ENCODE data around the gene TXNDC16. TPM values are rescaled to one million over a fixed set of nuclear protein-coding genes. Genes with fewer than 3 reads are reported as not detected.
"Not testable (repeated sequence)": the region's sequence is repeated elsewhere in the genome, so short reads cannot be mapped to it uniquely, and the experiment has no call there.

The TXNDC16 gene
- total and polyA plus RNA-seq, 2 donors (not counting 3 experiments of a cell fraction or from before 2014, with no cell fraction given): 2.3 to 4.5 TPM

DNA sequence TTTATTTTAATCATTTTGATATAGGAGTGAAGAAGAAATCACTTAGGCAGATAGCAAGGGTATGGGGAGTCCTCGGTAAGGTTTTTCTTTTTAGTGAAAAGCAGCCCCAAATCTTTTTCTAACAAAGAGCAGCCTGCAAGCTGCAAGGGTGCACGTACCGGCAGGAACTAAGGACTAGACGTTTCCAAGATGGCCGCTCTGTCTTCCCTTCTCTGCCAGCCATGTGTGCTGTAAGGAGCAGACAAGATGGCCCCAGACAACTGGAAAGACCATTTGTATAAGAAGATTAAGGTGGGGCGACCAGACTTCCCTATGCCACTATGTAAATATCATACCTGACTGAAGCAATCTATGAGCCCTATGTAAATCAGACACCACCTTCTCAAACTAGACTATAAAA lies 79.6 kb downstream of the TXNDC16 start:
- Histone ChIP-seq H3K36me3 (ENCODE audit: control insufficient read depth in 2 of 2, extremely low read depth in 1 of 2, insufficient read depth in 2 of 2, low read length in 2 of 2) (no peaks in the 10 kb centered on the region), H3K4me1 (ENCODE audit: control insufficient read depth, extremely low read depth, insufficient read depth, low read length) (no peaks in the 10 kb centered on the region), H3K9me1 (replicated peaks; ENCODE audit: control insufficient read depth, extremely low read depth, insufficient read depth, low read length) (no peaks in the 10 kb centered on the region), H3K4me3 (replicated peaks in 1 of 3; ENCODE audit: insufficient read depth in 1 of 3, low read depth in 1 of 3, low read length in 3 of 3) (no peak overlapping the region), H3K9ac (replicated peaks; ENCODE audit: extremely low read depth, insufficient read depth, low read length) (no peak overlapping the region), H3K9me3 (replicated peaks; ENCODE audit: control insufficient read depth, insufficient read depth, low read length) (no peaks in the 10 kb centered on the region), H4K20me1 (replicated peaks; ENCODE audit: control insufficient read depth, extremely low read depth, insufficient read depth, low read length) (no peaks in the 10 kb centered on the region), H3K27ac (ENCODE audit: insufficient read depth, low read depth, low read length) (no peak overlapping the region), H3K4me2 (ENCODE audit: insufficient read depth, low read length) (no peak overlapping the region), H2AFZ (ENCODE audit: low read depth, low read length) (no peak overlapping the region), H3K79me2 (ENCODE audit: control insufficient read depth, insufficient read depth, low read length) (no peaks in the 10 kb centered on the region), H3K27me3 (ENCODE audit: control insufficient read depth in 2 of 2, insufficient read depth in 2 of 2, low read length in 2 of 2) (no peaks in the 10 kb centered on the region)
- ChIA-PET CTCF (interaction anchor here (0.9 to 1.2 kb wide), 2 partner anchors 10 to 172 kb away, joined by 4 read pairs; no protein-coding TSS in a partner anchor), POLR2A (no interaction called here)
- no peak for FAIRE-seq
- DNase-seq (ENCODE audit: low read depth, low spot score): no peak
- intact Hi-C loops (cut with micrococcal nuclease) (loop anchor here (1.0 kb wide), 1 partner anchor 173 kb away; no protein-coding TSS in a partner anchor), dilution Hi-C loops (cut with MboI; ENCODE audit: extremely low pct_ligation_motif_present, low sequenced_read_pairs) (no loop called here)
- no TSS peak for BruUV-seq (replicated peaks)
- no peak for TF ChIP-seq EZH2 (IDR thresholded peaks at IDR 0.05; ENCODE audit: borderline replicate concordance, low read depth, low read length, severe bottlenecking)
- no peak for TF ChIP-seq JUN (IDR thresholded peaks at IDR 0.05; ENCODE audit: borderline replicate concordance, insufficient read depth, insufficient read length, low read depth)
- no peak for TF ChIP-seq POLR2AphosphoS5 (IDR thresholded peaks at IDR 0.05; ENCODE audit: insufficient read depth, low read depth, low read length)
- TF ChIP-seq POLR2A (IDR thresholded peaks at IDR 0.05; ENCODE audit: low read depth, low read length): no peak
- no peak for TF ChIP-seq MYC (IDR thresholded peaks at IDR 0.05; ENCODE audit: low read depth, low read length)
- TF ChIP-seq GATA2 (IDR thresholded peaks at IDR 0.05; ENCODE audit: insufficient read depth, insufficient read length, low read depth, low read length): no peak

DNA sequence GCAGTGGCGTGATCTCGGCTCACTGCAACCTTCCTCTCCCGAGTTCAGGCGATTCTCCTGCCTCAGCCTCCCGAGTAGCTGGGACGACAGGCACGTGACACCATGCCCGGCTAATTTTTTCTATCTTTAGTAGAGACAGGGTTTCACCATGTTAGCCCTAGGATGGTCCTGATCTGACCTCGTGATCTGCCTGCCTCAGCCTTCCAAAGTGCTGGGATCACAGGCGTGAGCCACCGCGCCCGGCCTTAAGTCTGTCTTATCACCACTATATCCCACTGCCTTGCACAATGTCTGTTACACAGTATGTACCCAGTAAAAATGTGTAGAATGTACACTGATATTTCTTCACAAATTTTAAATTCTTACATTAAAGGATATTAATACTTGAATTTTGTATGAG lies 80.1 kb downstream of the TXNDC16 start:
- H3K27me3 ChIP-seq (ENCODE audit: control insufficient read depth in 2 of 2, insufficient read depth in 2 of 2, low read length in 2 of 2); H3K36me3 ChIP-seq (ENCODE audit: control insufficient read depth in 2 of 2, extremely low read depth in 1 of 2, insufficient read depth in 2 of 2, low read length in 2 of 2); H4K20me1 ChIP-seq (replicated peaks; ENCODE audit: control insufficient read depth, extremely low read depth, insufficient read depth, low read length); H3K4me1 ChIP-seq (ENCODE audit: control insufficient read depth, extremely low read depth, insufficient read depth, low read length); BruUV-seq (replicated peaks); H3K4me3 ChIP-seq (replicated peaks in 1 of 3; ENCODE audit: insufficient read depth in 1 of 3, low read depth in 1 of 3, low read length in 3 of 3); POLR2A ChIA-PET; H3K79me2 ChIP-seq (ENCODE audit: control insufficient read depth, insufficient read depth, low read length); H3K4me2 ChIP-seq (ENCODE audit: insufficient read depth, low read length); H3K9ac ChIP-seq (replicated peaks; ENCODE audit: extremely low read depth, insufficient read depth, low read length); FAIRE-seq; intact Hi-C loops (cut with micrococcal nuclease); H3K9me1 ChIP-seq (replicated peaks; ENCODE audit: control insufficient read depth, extremely low read depth, insufficient read depth, low read length); H2AFZ ChIP-seq (ENCODE audit: low read depth, low read length); DNase-seq (ENCODE audit: low read depth, low spot score); dilution Hi-C loops (cut with MboI; ENCODE audit: extremely low pct_ligation_motif_present, low sequenced_read_pairs); H3K27ac ChIP-seq (ENCODE audit: insufficient read depth, low read depth, low read length); H3K9me3 ChIP-seq (replicated peaks; ENCODE audit: control insufficient read depth, insufficient read depth, low read length): not testable (repeated sequence)
- CTCF ChIA-PET: interaction anchor here (1.2 kb wide), 1 partner anchor 172 kb away, joined by 4 read pairs; no protein-coding TSS in a partner anchor
